HG02798 (cell line): Measurements from ENCODE around the gene KCNG1.
A peak's percentile ranks its signal among the peaks of the same experiment; 100 is the strongest.
"Not testable (repeated sequence)": the region's sequence is repeated elsewhere in the genome, so short reads cannot be mapped to it uniquely, and the experiment has no call there.

Experiments used
- ATAC-seq: cut with Tn5 transposase; IDR thresholded peaks from one replicate; pipeline ENCODE4 v1.9.1; 2021; ENCODE audit warnings: mild to moderate bottlenecking; ENCODE audit not compliant: unreplicated experiment, poor library complexity

KCNG1 gene

GRCh38 chr20:51022803-51023616, at the start of gene KCNG1:
KCNG1 (minus strand) TSS chr20:51023107; CDS start chr20:51010338, 12,769 bp downstream.
- peak; percentile 50 for ATAC-seq

- ATAC-seq, result no peak
Observed at GRCh38 chr20:51070621-51071020, 47.7 kb upstream of the KCNG1 start.

GRCh38 chr20:51067792-51068191, 44.9 kb upstream of the KCNG1 start:
- no peak for ATAC-seq

GRCh38 chr20:51065615-51066014, 42.7 kb upstream of the KCNG1 start:
- no peak for ATAC-seq

- no peak for ATAC-seq
Observed at GRCh38 chr20:51064137-51064536, 41.2 kb upstream of the KCNG1 start.

GRCh38 chr20:51062065-51062464, 39.2 kb upstream of the KCNG1 start:
- ATAC-seq, result no peak

- ATAC-seq, result no peak
Observed at GRCh38 chr20:51061418-51062045, 38.6 kb upstream of the KCNG1 start.

GRCh38 chr20:51060301-51060700, 37.4 kb upstream of the KCNG1 start:
- no peak for ATAC-seq

GRCh38 chr20:51059862-51060261, 37.0 kb upstream of the KCNG1 start:
- ATAC-seq, result no peak

GRCh38 chr20:51058017-51058416, 35.1 kb upstream of the KCNG1 start:
- no peak for ATAC-seq

GRCh38 chr20:51054233-51054632, 31.3 kb upstream of the KCNG1 start:
- ATAC-seq, result no peak

GRCh38 chr20:51050531-51051075, 27.7 kb upstream of the KCNG1 start:
- no peak for ATAC-seq

GRCh38 chr20:51046021-51046985, 23.4 kb upstream of the KCNG1 start:
- ATAC-seq, result no peak

- not testable (repeated sequence) for ATAC-seq
Observed at GRCh38 chr20:51045492-51045891, 22.6 kb upstream of the KCNG1 start.

GRCh38 chr20:51044796-51045195, 21.9 kb upstream of the KCNG1 start:
- no peak for ATAC-seq

GRCh38 chr20:51043811-51044210, 20.9 kb upstream of the KCNG1 start:
- ATAC-seq, result no peak

GRCh38 chr20:51042657-51043247, 19.8 kb upstream of the KCNG1 start:
- no peak for ATAC-seq

- ATAC-seq, result no peak
Observed at GRCh38 chr20:51042064-51042463, 19.2 kb upstream of the KCNG1 start.

- ATAC-seq, result no peak
Observed at GRCh38 chr20:51037532-51038115, 14.7 kb upstream of the KCNG1 start.
